ENCODE results near the gene ERI3. TPM values are rescaled to one million over a fixed set of nuclear protein-coding genes. Genes with fewer than 3 reads are reported as not detected.
A peak's percentile ranks its signal among the peaks of the same experiment; 100 is the strongest.

ERI3 gene
- total and polyA plus RNA-seq, 2 of the 13 experiments (the other 11 are each of a cell fraction or from before 2014, with no cell fraction given) = 35.6 to 35.9 TPM

DNA sequence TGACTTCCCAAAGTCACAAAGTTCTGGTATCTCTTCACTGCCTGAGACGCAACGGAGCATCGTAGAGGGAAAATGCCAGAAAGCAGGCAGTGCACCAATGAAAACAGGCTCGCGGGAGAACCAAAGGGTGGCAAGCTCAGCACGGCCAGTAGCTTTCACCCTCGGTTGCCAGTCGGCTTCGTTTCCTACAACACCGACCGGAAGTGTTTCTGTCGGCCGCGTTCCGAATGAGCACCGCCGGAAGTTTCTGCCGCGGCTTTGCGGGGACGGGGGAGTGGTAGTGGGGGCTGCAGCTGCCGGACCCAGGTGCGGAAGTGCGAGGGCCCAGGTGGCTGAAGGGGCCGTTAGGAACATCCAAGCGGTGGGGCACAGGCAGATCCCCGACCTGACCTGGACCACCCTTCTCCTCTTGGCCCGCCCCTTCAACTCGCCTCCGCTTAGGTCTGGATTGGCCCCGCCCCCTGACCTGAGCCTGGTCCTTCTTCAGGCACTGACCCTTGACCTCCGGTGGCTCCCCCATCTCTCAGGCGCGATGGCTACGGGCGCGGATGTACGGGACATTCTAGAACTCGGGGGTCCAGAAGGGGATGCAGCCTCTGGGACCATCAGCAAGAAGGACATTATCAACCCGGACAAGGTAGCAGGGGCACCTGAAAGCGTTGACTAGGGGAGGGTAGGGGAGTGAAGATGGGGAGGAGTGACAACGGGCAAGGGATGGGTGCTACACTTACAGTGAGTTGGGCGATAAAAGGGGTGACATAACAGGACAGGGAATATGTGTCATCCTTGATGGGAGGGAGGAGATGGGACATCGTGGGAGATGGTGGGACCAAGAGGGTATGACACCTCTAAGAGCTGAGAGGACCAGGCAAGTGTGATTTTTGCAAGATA lies 141.6 kb downstream of the ERI3 start, which contains the start of gene DMAP1 (continued):
- no peak for TF ChIP-seq SP1 (IDR thresholded peaks at IDR 0.05)
- peak; percentile 91 for TF ChIP-seq SP1 (CRISPR knock-in tag; IDR thresholded peaks at IDR 0.05)
- TF ChIP-seq CREB1 (IDR thresholded peaks at IDR 0.05) = 0 out of 2 replicates have a peak, but pooled peaks have one; percentile 12
- peak; percentile 84 for TF ChIP-seq CREB1 (CRISPR knock-in tag; IDR thresholded peaks at IDR 0.05)
- TF ChIP-seq, protein P1, sequence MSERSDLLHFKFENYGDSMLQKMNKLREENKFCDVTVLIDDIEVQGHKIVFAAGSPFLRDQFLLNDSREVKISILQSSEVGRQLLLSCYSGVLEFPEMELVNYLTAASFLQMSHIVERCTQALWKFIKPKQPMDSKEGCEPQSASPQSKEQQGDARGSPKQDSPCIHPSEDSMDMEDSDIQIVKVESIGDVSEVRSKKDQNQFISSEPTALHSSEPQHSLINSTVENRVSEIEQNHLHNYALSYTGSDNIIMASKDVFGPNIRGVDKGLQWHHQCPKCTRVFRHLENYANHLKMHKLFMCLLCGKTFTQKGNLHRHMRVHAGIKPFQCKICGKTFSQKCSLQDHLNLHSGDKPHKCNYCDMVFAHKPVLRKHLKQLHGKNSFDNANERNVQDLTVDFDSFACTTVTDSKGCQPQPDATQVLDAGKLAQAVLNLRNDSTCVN (CRISPR knock-in tag; IDR thresholded peaks at IDR 0.05; ENCODE audit: borderline replicate concordance) = no peak; the same call in 1 of the 2 replicates
- peak in 1 of 2 experiments; percentile 8; a peak in 2 of 4 replicates for TF ChIP-seq NR2F1 (CRISPR knock-in tag; IDR thresholded peaks at IDR 0.05)
- TF ChIP-seq PRDM10 (CRISPR knock-in tag; IDR thresholded peaks at IDR 0.05; ENCODE audit: low read depth) = 0 out of 2 replicates have a peak, but pooled peaks have one; percentile 34
- TF ChIP-seq SYNCRIP (IDR thresholded peaks at IDR 0.05; ENCODE audit: insufficient read depth, low read depth, low read length) = no peak
- peak; percentile 70; the same call in 1 of the 2 replicates for TF ChIP-seq ZMAT3 (CRISPR knock-in tag; conservative IDR thresholded peaks at IDR 0.05)
- TF ChIP-seq, protein P2, sequence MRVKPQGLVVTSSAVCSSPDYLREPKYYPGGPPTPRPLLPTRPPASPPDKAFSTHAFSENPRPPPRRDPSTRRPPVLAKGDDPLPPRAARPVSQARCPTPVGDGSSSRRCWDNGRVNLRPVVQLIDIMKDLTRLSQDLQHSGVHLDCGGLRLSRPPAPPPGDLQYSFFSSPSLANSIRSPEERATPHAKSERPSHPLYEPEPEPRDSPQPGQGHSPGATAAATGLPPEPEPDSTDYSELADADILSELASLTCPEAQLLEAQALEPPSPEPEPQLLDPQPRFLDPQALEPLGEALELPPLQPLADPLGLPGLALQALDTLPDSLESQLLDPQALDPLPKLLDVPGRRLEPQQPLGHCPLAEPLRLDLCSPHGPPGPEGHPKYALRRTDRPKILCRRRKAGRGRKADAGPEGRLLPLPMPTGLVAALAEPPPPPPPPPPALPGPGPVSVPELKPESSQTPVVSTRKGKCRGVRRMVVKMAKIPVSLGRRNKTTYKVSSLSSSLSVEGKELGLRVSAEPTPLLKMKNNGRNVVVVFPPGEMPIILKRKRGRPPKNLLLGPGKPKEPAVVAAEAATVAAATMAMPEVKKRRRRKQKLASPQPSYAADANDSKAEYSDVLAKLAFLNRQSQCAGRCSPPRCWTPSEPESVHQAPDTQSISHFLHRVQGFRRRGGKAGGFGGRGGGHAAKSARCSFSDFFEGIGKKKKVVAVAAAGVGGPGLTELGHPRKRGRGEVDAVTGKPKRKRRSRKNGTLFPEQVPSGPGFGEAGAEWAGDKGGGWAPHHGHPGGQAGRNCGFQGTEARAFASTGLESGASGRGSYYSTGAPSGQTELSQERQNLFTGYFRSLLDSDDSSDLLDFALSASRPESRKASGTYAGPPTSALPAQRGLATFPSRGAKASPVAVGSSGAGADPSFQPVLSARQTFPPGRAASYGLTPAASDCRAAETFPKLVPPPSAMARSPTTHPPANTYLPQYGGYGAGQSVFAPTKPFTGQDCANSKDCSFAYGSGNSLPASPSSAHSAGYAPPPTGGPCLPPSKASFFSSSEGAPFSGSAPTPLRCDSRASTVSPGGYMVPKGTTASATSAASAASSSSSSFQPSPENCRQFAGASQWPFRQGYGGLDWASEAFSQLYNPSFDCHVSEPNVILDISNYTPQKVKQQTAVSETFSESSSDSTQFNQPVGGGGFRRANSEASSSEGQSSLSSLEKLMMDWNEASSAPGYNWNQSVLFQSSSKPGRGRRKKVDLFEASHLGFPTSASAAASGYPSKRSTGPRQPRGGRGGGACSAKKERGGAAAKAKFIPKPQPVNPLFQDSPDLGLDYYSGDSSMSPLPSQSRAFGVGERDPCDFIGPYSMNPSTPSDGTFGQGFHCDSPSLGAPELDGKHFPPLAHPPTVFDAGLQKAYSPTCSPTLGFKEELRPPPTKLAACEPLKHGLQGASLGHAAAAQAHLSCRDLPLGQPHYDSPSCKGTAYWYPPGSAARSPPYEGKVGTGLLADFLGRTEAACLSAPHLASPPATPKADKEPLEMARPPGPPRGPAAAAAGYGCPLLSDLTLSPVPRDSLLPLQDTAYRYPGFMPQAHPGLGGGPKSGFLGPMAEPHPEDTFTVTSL (CRISPR knock-in tag; IDR thresholded peaks at IDR 0.05; ENCODE audit: borderline replicate concordance) = no peak; the same call in 1 of the 2 replicates
- TF ChIP-seq, protein P3, sequence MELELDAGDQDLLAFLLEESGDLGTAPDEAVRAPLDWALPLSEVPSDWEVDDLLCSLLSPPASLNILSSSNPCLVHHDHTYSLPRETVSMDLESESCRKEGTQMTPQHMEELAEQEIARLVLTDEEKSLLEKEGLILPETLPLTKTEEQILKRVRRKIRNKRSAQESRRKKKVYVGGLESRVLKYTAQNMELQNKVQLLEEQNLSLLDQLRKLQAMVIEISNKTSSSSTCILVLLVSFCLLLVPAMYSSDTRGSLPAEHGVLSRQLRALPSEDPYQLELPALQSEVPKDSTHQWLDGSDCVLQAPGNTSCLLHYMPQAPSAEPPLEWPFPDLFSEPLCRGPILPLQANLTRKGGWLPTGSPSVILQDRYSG (CRISPR knock-in tag; IDR thresholded peaks at IDR 0.05) = no peak
- peak; percentile 85 for TF ChIP-seq ZGPAT (CRISPR knock-in tag; IDR thresholded peaks at IDR 0.05)
- TF ChIP-seq ZNF709 (CRISPR knock-in tag; IDR thresholded peaks at IDR 0.05) = peak; percentile 33; the same call in 1 of the 2 replicates
- TF ChIP-seq SMAD1 (CRISPR knock-in tag; IDR thresholded peaks at IDR 0.05; ENCODE audit: borderline replicate concordance, low read depth) = no peak; the same call in 1 of the 2 replicates
